Activated CD4-positive, alpha-beta T cell treated with anti-CD3 and anti-CD28 coated beads for 1 hour (primary cell): Measurements from ENCODE around the gene KCTD19.

Experiments
- DNase-seq: peaks from one replicate; pipeline ENCODE4 v3.0.0-alpha.2; 2020

KCTD19 gene

DNA sequence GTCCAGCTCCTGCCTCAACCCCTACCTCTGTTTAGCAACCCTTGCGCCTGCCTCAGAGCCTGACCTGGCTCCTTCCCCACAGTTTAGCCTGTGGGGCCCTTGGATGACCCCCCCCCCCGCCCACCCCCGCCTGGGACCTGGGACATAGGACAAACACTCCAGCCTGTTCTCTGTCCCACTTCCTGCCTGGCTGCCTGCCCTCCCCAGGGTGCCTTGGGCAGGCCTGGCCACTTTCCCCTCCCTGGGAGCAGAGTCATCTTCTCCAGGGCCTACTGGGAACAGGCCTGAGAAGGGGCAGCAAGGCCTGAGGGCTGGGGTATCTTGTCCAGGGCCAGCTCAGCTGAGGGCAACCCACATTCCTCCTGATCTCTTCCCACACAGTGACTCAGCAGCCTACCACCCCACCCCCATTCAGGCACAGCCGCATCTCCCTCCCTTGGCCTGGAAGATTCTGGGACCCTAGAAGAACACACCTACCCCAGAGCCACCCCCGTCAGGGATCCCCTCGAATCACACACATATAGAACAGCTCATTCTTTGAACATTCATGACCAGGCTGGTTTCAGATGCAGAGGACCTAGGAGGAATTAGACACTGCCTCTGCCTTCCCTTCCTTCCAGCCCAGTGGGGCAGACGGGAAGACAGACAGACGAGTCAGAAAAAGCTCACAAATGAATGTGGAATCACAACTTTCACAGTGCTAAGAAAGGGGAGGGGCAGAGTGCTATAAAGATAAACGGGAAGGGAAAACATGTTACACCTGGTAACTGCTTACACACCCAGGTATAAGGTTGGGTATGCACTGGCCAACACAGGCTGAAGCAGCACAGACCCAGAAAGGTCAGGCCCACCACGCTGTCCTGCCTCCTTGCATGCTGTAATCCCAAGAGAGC lies 85.3 kb downstream of the KCTD19 start:
- DNase-seq: no peak

DNA sequence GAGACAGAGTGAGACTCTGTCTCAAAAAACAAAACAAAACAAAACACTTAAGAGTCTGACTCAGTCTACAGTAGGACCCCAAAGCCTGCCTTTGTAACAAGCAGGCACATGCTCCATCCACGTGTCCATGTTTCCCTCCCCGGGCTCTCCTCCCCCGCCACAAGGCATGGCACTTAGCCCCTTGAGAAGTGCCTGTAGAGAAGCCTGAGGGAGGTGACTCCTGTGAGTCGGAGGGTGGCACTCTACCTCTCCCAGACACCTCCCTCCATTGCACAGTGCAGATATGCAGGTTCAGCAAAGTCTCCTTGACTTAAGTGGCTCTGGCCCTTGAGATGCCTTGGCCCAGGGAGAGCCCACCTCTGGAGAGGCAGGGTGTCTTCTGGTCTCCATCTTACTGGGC lies 86.0 kb downstream of the KCTD19 start:
- no peak for DNase-seq
